Inflammatory macrophage (primary cell): ENCODE data around the gene ZNF490.
A peak's percentile ranks its signal among the peaks of the same experiment; 100 is the strongest.
"Not testable (repeated sequence)": the region's sequence is repeated elsewhere in the genome, so short reads cannot be mapped to it uniquely, and the experiment has no call there.

Source experiments
- DNase-seq, 2 donors: peaks; one replicate each; pipeline ENCODE4 v3.0.0-alpha.2; 2020 to 2022
- total RNA-seq, 18 experiments: gene quantifications; one replicate each; lab custom pipeline; 2026; ENCODE audit warnings: mixed read lengths in 6 of 18, inconsistent platforms in 2 of 18; lab: John Stamatoyannopoulos, UW

The ZNF490 gene
- 1.9 to 11.4 (median 4.6) reads per million in 18 experiments for total RNA-seq

DNA sequence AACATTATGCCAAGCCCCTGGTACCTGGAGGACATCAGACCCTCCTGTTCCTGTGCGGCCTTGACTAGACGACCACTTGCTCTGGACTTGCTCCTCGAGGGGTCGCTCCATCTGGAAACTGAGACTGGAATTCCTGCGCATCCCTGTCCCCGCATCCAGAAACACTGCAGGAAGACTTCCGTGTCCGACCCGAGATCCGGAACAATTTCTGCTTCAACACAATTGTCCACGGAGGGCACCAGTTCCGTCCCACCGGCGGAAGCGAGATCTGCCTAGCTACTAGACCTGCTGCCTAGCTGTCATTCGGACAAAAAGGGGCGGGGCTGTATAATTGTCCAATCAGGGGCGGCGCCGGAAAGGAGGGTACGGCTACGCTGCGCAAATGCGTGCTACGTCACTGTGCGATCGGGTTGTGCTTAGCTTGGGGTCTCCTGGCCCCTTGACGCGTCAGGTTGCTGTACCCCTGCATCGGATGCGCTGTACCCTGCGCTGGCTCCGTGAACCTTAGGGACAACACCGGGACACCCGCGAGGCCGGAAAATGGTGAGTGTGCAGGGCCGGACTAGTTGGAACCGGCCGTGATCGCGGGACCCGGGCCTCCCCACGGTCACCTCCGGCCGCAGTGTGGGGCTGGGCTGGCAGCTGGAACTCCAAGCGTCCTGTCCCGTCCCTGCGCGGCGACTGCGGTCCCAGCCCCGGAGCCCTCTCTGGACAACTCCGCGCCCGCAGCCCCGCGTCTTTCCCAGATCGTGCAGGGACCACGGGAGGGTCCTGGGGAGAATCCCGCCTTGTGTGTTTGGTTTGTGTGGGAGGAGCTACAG lies at the start of gene ZNF490, which contains the start of gene ZNF791:
Gene ZNF490, minus strand, starts transcription at position 274 of the 821 bp plus-strand sequence. Its CDS starts 133 bp downstream, at position 141.
Gene ZNF791, plus strand, starts transcription at position 381 of the 821 bp plus-strand sequence. Its CDS starts 160 bp downstream, at position 541.
- DNase-seq: peak; percentile 98 to 99

DNA sequence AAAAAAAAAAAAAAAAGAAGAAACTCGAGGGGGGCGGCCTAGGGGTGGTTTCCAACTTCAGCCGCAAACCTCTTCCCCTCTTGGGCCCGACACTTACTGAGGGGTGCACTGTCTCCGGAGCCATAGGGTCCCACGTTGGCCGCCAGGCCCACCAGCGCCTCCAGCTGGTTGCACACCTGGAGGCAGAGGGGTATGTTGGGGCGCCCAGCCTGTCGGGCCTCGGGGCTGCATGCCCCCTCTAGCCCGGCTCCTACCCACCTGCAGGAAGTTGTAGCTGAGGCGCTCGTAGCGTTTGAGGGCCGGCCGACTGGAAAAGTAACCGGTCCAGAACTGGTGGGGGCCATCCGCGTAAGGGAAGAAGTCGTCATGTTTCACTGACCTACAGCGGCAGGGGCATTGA lies 47.4 kb upstream of the ZNF490 start:
- no peak for DNase-seq

GRCh38 chr19:12656899-12657571 lies 46.4 kb upstream of the ZNF490 start:
- DNase-seq: no peak

GRCh38 chr19:12655546-12655945 lies 44.9 kb upstream of the ZNF490 start:
- DNase-seq: no peak

DNA sequence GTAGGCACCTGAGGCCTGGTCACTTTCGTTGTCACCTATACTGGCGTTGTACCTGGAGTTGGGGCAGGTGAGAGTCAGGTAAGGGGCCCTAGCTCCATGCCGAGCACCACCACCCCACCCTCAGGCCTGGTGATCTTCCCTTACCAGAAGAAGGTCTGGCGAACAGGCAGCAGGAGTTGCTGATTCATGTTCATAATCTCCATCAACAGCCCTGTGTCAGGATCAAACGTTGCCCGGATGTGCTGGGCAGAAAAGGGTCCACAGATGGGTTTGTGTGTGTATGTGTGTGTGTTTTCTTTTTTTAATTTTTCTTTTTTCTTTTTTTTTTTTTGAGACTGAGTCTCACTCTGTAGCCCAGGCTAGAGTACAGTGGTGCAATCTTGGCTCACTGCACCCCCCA lies 41.6 kb upstream of the ZNF490 start:
- no peak for DNase-seq

DNA sequence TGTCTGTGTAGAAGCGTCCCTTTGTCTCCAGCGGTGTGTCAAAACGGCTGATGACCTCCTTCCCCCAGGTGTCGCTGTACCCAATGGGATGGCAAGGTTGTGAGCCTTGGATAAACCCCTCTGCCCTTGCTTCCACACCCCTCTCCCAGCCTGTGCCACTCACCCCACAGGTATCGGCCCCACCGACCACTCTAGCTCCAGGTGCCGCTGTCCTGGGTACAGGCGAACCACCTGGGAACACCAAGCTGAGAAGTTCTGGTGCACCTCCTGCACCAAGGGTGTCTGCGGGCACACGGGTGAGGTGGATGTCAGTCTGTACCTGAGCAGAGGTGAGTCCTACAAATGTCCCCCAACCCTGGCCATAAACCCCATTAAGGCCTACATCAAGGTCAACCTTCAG lies 39.3 kb upstream of the ZNF490 start:
- no peak for DNase-seq

- no peak for DNase-seq
Measured at GRCh38 chr19:12648088-12648487, 37.5 kb upstream of the ZNF490 start.

DNA sequence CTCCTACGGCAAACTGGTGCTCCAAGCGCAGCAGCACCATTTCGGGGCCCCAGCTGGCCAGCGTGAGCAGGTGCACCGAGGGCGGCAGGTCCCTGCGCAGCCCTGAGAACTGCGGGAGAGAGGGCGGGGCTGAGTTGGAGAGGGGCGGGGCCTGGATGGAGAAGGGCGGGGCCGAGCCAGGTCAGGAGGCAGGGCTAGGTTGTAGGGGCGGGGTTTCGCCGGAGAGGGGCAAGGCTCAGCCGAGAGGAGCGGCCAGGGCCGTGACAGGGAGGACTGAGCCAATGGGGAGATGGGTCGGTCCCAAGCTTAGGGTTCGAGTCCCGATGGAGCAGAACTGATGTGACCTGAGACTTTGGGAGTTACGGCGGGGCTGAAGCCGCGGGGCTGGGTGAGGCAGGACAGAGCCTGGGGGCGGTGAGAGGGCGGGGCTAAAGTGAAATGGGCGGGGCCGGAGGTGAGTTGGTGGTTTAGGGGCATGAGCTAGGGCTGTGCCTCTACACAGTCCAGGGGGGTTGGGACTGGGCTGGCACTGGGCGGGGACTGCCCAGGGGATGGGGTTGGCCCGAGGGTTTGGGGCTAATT lies 37.0 kb upstream of the ZNF490 start:
- peak; percentile 39 to 58 for DNase-seq

DNA sequence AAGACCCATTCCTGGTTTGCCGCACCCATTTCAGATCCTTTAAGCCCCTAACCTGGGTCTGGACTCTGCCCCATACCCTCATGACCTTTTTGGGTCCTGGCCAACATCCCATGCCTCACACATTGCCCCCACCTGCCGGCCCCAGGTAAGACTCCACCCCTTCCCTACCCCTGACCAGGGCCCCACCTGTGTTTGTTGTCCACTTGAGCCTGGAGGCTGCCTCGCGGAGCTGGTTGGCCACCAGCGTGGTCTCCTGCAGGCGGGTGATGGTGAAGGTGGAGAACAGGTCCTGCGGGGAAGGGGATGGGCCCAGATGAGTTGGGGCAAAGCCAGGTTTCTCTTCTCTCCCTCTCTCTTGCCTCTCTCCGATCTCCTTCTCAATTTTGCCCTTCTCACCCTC lies 36.4 kb upstream of the ZNF490 start:
- DNase-seq: no peak

DNA sequence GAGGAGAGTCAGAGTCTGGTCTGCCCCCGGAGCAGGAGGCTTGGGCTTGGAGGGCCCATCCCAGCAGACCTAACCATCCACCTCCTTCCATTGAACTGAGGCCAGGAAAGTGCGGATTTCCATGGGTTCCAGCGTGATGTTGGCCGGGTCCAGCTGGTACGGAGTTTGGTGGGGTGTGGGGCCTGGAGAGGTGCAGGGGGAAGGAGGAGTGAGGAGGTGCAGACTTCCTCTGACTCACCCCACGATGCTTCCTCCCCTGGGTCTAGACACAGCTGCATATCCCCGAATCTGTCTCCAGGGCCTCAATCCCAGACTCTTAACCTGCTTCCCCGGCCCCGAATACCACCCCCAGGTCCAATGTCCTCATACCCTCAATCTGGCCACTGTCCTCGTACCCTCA lies 35.9 kb upstream of the ZNF490 start:
- DNase-seq: no peak

DNA sequence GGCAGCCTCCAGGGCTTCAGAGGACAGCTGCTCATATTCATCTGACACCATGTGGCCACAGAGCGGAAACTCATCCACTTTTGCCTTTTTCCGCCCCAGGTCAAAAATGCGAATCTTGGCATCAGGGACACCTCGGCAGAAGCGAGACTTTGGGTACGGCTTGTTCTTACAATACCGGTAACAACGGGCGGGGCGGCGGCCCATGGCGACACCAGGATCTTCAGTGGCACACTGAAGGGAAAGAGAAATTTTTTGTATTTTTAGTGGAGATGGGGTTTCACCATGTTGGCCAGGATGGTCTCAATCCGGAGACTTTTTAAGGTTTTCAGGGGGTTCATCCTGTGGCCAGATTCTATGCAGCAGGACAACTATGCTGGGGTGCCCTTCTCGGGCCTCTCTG lies 33.1 kb upstream of the ZNF490 start:
- not testable (repeated sequence) for DNase-seq

- no peak for DNase-seq
Measured at GRCh38 chr19:12642506-12642905, 31.9 kb upstream of the ZNF490 start.

DNA sequence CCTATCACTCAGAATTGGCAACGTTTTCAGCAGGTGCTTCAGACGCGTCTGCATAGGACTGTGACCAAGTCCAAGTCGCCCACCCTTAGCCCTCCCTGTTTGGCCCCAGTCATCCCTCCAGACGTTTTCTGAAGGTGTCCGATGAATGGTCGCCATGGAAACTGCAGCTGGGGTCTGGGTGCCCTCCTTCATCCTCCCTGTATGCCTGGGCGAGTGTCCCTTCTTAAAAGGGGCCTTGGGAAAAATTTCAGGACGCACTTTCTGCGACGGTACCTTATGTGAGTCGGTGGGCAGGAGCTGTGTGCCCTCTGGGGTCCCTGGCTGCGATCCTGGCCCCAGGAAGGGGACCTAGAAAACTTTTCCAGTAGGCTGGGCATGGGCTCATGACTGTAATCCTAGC lies 30.8 kb upstream of the ZNF490 start:
- DNase-seq: no peak

DNA sequence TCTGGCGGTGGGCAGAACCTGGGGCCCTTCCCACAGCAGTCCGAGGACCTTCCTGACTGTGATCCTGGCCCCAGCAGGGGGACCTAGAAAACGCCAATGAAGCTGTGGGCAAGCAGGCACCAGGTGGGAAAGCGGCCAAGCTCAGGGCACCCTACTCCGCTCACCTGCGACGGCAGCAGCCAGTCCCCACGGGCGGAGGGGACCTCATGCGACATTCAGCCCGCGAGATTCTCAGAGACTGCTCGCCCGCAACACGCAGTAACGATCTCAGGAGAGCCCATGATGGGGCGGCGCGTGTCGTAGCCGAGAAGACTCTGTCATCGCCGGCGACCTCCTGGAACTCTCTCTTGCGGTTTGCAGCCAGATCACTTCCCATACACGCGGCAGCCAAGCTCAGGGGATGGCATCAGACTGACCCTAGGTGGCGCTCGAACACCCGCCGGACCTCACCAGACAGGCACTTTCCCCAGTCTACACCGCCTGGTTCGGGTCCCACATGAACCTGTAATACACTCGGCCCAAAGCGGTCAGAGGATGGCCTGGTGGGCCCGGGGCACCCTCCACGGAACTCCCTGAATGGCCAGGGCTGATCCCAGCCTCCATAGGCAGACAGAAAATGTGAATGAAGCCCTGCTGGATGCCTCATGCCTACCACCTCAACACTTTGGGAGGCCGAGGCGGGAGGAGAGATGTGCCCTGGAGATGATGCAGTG lies 29.4 kb upstream of the ZNF490 start:
- peak; percentile 83 to 87 for DNase-seq

DNA sequence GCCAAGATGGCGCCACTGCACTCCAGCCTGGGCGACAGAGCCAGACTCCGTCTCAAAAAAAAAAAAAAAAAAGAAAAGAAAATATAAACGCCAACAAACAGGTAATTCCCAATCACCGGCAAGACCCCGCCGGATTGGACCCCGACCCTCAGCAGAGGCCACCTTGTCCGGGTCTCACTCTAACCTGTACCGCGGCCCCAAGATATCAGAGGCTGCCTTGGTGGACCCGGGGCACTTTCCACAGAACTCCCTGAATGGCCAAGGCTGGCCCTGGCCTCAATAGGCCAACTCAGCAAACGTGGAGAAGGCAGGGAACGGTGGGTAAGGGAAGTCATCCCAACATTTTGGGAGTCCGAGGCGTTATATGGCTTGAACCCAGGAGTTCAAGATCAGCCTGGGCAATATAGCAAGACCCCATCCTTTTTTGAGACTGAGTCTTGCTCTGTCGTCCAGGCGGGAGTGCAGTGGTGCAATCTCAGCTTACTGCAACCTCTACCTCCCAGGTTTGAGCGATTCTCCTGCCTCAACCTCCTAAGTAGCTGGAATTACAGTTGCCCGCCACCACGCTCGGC lies 28.1 kb upstream of the ZNF490 start:
- DNase-seq: no peak

- no peak for DNase-seq
Measured at GRCh38 chr19:12636631-12637030, 26.0 kb upstream of the ZNF490 start.

GRCh38 chr19:12629215-12629614 lies 18.6 kb upstream of the ZNF490 start:
- DNase-seq: no peak

GRCh38 chr19:12628040-12629022 lies 17.7 kb upstream of the ZNF490 start:
- peak in 1 of 2 donors; percentile 8 for DNase-seq

DNA sequence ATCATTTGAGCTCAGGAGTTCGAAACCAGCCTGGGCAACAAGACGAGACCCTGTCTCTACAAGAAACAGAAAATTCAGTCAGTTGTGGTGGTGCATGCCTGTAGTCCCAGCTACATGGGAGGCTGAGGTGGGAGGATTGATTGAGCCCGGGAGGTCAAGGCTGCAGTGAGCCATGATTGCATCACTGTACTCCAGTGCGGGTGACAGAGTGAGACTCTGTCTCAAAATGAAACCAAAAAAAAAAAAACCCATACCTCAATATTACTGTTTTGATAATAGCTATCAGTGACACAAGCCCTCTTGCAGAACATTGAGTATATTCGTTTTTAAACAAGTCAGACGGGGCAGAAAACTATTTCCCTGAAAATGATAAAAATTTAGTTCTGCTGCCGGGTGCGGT lies 16.3 kb upstream of the ZNF490 start:
- DNase-seq: no peak

DNA sequence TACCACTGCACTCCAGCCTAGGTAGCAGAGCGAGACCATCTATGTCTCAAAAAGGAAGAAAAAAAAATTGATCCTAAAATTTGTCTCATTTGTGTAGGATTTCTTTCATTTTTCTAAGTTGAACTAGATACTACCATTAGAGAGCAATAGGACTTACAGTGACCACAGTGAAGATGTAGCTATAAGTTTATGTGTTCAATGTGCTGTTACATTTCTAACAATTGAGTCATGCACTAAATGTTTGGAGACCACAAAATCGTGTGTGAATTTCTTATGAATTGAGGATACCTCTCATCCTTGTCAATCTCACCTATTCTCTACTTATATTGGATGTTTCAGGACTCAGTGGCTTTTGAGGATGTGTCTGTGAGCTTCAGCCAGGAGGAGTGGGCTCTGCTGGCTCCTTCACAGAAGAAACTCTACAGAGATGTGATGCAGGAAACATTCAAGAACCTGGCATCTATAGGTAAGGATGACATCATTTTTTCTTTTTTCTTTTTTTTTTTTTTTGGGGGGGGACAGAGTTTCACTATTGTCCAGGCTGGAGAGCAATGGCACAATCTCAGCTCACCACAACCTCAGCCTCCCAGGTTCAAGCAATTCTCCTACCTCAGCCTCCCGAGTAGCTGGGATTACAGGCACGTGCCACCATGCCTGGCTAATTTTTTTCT lies 12.9 kb upstream of the ZNF490 start:
- no peak for DNase-seq
